ENCODE results near the gene UBE3A. TPM values are rescaled to one million over a fixed set of nuclear protein-coding genes. Genes with fewer than 3 reads are reported as not detected.
"Not testable (repeated sequence)": the region's sequence is repeated elsewhere in the genome, so short reads cannot be mapped to it uniquely, and the experiment has no call there.

UBE3A gene
- total RNA-seq, 1 donor from 2014 or later = 52.9 TPM

GRCh38 chr15:25464784-25465183 is 26.0 kb upstream of the UBE3A start:
- no peak for TF ChIP-seq CTCF (IDR thresholded peaks at IDR 0.05; ENCODE audit: insufficient read depth, low read length, poor library complexity, severe bottlenecking)
- DNase-seq (ENCODE audit: low read depth) = no peak
- H3K36me3 ChIP-seq (ENCODE audit: control insufficient read depth, insufficient read depth, low read length) = no peaks in the 10 kb centered on the region
- no peaks in the 10 kb centered on the region for H3K27me3 ChIP-seq (ENCODE audit: control insufficient read depth, insufficient read depth, low read length)
- no peak overlapping the region for H3K4me3 ChIP-seq (ENCODE audit: low read depth, low read length)

- Histone ChIP-seq H3K4me3 (ENCODE audit: low read depth, low read length) (no peak overlapping the region), H3K36me3 (ENCODE audit: control insufficient read depth, insufficient read depth, low read length) (no peaks in the 10 kb centered on the region), H3K27me3 (ENCODE audit: control insufficient read depth, insufficient read depth, low read length) (no peaks in the 10 kb centered on the region)
- no peak for TF ChIP-seq CTCF (IDR thresholded peaks at IDR 0.05; ENCODE audit: insufficient read depth, low read length, poor library complexity, severe bottlenecking)
- DNase-seq (ENCODE audit: low read depth) = no peak
These were observed 25.6 kb upstream of the UBE3A start for GRCh38 chr15:25464383-25464782.

- no peaks in the 10 kb centered on the region for H3K36me3 ChIP-seq (ENCODE audit: control insufficient read depth, insufficient read depth, low read length)
- H3K4me3 ChIP-seq (ENCODE audit: low read depth, low read length) = no peak overlapping the region
- no peak for DNase-seq (ENCODE audit: low read depth)
- H3K27me3 ChIP-seq (ENCODE audit: control insufficient read depth, insufficient read depth, low read length) = no peaks in the 10 kb centered on the region
- no peak for TF ChIP-seq CTCF (IDR thresholded peaks at IDR 0.05; ENCODE audit: insufficient read depth, low read length, poor library complexity, severe bottlenecking)
These were observed 17.4 kb upstream of the UBE3A start for GRCh38 chr15:25456196-25456595.

- Histone ChIP-seq H3K27me3 (ENCODE audit: control insufficient read depth, insufficient read depth, low read length) (no peaks in the 10 kb centered on the region), H3K36me3 (ENCODE audit: control insufficient read depth, insufficient read depth, low read length) (no peaks in the 10 kb centered on the region), H3K4me3 (ENCODE audit: low read depth, low read length) (no peak overlapping the region)
- no peak for TF ChIP-seq CTCF (IDR thresholded peaks at IDR 0.05; ENCODE audit: insufficient read depth, low read length, poor library complexity, severe bottlenecking)
- DNase-seq (ENCODE audit: low read depth) = no peak
These were observed 16.4 kb upstream of the UBE3A start for GRCh38 chr15:25455226-25455625.

DNA sequence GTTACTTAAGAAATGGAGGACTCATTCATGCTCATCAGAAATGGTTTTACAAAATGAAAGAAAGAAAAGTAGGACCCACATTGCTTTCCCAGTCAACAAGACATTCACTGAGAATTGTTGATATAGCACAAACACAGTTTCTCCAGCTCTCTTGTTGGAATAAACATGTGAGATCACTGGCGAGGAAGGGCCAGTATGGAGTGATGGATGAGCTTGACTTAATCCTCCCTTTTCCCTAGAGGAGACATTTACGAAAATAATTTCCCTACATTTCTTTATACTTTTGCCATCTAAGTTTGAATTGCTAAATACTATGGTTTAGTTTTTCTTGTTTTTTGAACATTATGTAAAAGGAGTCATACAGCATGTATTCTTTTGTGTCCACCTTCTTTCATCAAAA is 15.9 kb upstream of the UBE3A start:
- Histone ChIP-seq H3K4me3 (ENCODE audit: low read depth, low read length) (no peak overlapping the region), H3K27me3 (ENCODE audit: control insufficient read depth, insufficient read depth, low read length) (no peaks in the 10 kb centered on the region), H3K36me3 (ENCODE audit: control insufficient read depth, insufficient read depth, low read length) (no peaks in the 10 kb centered on the region)
- DNase-seq (ENCODE audit: low read depth) = no peak
- TF ChIP-seq CTCF (IDR thresholded peaks at IDR 0.05; ENCODE audit: insufficient read depth, low read length, poor library complexity, severe bottlenecking) = no peak

- not testable (repeated sequence) for H3K27me3 ChIP-seq (ENCODE audit: control insufficient read depth, insufficient read depth, low read length); H3K4me3 ChIP-seq (ENCODE audit: low read depth, low read length); H3K36me3 ChIP-seq (ENCODE audit: control insufficient read depth, insufficient read depth, low read length)
These were observed 14.4 kb upstream of the UBE3A start for GRCh38 chr15:25453246-25453645.

More at GRCh38 chr15:25453246-25453645, 14.4 kb upstream of the UBE3A start:
- not testable (repeated sequence) for DNase-seq (ENCODE audit: low read depth)
